Stimulated activated effector memory CD8-positive, alpha-beta T cell treated with anti-CD3 and anti-CD28 coated beads, Interleukin-12 subunit alpha, Interleukin-12 subunit beta, amount 100 ng/mL, for 72 hours (primary cell): ENCODE measurements around the gene SEC24C.
"Not testable (repeated sequence)": the region's sequence is repeated elsewhere in the genome, so short reads cannot be mapped to it uniquely, and the experiment has no call there.

ENCODE experiments used
- ATAC-seq: fragments of 150-1000 bp; cut with Tn5 transposase; 2 replicates; pipeline ENCODE4 v1.10.0; 2021
- DNase-seq, 2 donors: peaks; one replicate each; pipeline ENCODE4 v3.0.0; 2021 to 2022; ENCODE audit warnings: low spot score in 2 of 2
- H3K27ac Mint-ChIP-seq: one replicate; pipeline ENCODE4 v1.8.0; 2022; ENCODE audit warnings: mild to moderate bottlenecking, mixed read lengths
- H3K36me3 Mint-ChIP-seq: one replicate; pipeline ENCODE4 v1.8.0; 2022; ENCODE audit warnings: mild to moderate bottlenecking, mixed read lengths
- H3K4me1 Mint-ChIP-seq: one replicate; pipeline ENCODE4 v1.8.0; 2022; ENCODE audit warnings: mixed read lengths
- H3K4me3 Mint-ChIP-seq: one replicate; pipeline ENCODE4 v1.8.0; 2022; ENCODE audit warnings: mild to moderate bottlenecking, mixed read lengths
- H3K9me3 Mint-ChIP-seq: one replicate; pipeline ENCODE4 v1.8.0; 2022; ENCODE audit warnings: mixed read lengths

SEC24C gene

GRCh38 chr10:73743905-73744663 lies at the start of gene SEC24C:
TSS of gene SEC24C (plus strand) at chr10:73744372. CDS start at chr10:73746833, 2,461 bp downstream.
- H3K9me3 Mint-ChIP-seq = no peaks in the 10 kb centered on the region
- peak within 1 kb of the TSS; percentile 100 for H3K27ac Mint-ChIP-seq
- H3K4me1 Mint-ChIP-seq = peaks cover 37% of the 10 kb centered on the region
- peak within 1 kb of the TSS; percentile 97 for H3K4me3 Mint-ChIP-seq
- peak; percentile 85 to 97 for DNase-seq
- ATAC-seq = peak; percentile 95
- peaks cover 77% of the 10 kb centered on the region for H3K36me3 Mint-ChIP-seq

GRCh38 chr10:73695302-73695701 lies 48.9 kb upstream of the SEC24C start:
- H3K4me1 Mint-ChIP-seq, ATAC-seq, H3K9me3 Mint-ChIP-seq, DNase-seq, H3K4me3 Mint-ChIP-seq, H3K27ac Mint-ChIP-seq: not testable (repeated sequence)
- H3K36me3 Mint-ChIP-seq = peaks cover 32% of the 10 kb centered on the region

GRCh38 chr10:73697675-73698159 lies 46.5 kb upstream of the SEC24C start, which contains the start of gene AGAP5:
TSS of gene AGAP5 (minus strand) at chr10:73698109. CDS start at chr10:73697755, 354 bp downstream.
- not testable (repeated sequence) for H3K27ac Mint-ChIP-seq, DNase-seq, H3K9me3 Mint-ChIP-seq, H3K4me3 Mint-ChIP-seq, ATAC-seq, H3K4me1 Mint-ChIP-seq
- peaks cover 38% of the 10 kb centered on the region for H3K36me3 Mint-ChIP-seq

GRCh38 chr10:73698819-73699218 lies 45.4 kb upstream of the SEC24C start:
- H3K4me3 Mint-ChIP-seq, ATAC-seq, H3K9me3 Mint-ChIP-seq, H3K4me1 Mint-ChIP-seq, H3K27ac Mint-ChIP-seq, DNase-seq: not testable (repeated sequence)
- H3K36me3 Mint-ChIP-seq = peaks cover 45% of the 10 kb centered on the region

GRCh38 chr10:73703924-73704323 lies 40.2 kb upstream of the SEC24C start:
- not testable (repeated sequence) for H3K9me3 Mint-ChIP-seq, H3K4me3 Mint-ChIP-seq, ATAC-seq, DNase-seq, H3K27ac Mint-ChIP-seq, H3K4me1 Mint-ChIP-seq
- peaks cover 55% of the 10 kb centered on the region for H3K36me3 Mint-ChIP-seq

GRCh38 chr10:73705506-73706072 lies 38.6 kb upstream of the SEC24C start:
- ATAC-seq, H3K4me3 Mint-ChIP-seq, H3K4me1 Mint-ChIP-seq, H3K9me3 Mint-ChIP-seq, H3K27ac Mint-ChIP-seq, DNase-seq: not testable (repeated sequence)
- H3K36me3 Mint-ChIP-seq = peaks cover 58% of the 10 kb centered on the region

- H3K27ac Mint-ChIP-seq, DNase-seq, ATAC-seq, H3K9me3 Mint-ChIP-seq, H3K4me3 Mint-ChIP-seq, H3K4me1 Mint-ChIP-seq: not testable (repeated sequence)
- peaks cover 58% of the 10 kb centered on the region for H3K36me3 Mint-ChIP-seq
These were observed 37.7 kb upstream of the SEC24C start for GRCh38 chr10:73706488-73706887.

- H3K4me1 Mint-ChIP-seq, DNase-seq, H3K9me3 Mint-ChIP-seq, H3K27ac Mint-ChIP-seq, ATAC-seq, H3K4me3 Mint-ChIP-seq: not testable (repeated sequence)
- H3K36me3 Mint-ChIP-seq = peaks cover 60% of the 10 kb centered on the region
These were observed 36.5 kb upstream of the SEC24C start for GRCh38 chr10:73707628-73708027.

GRCh38 chr10:73708122-73708521 lies 36.0 kb upstream of the SEC24C start:
- not testable (repeated sequence) for ATAC-seq, H3K9me3 Mint-ChIP-seq

GRCh38 chr10:73711683-73712082 lies 32.5 kb upstream of the SEC24C start:
- peaks cover 68% of the 10 kb centered on the region for H3K36me3 Mint-ChIP-seq
- not testable (repeated sequence) for H3K4me1 Mint-ChIP-seq, ATAC-seq, DNase-seq, H3K9me3 Mint-ChIP-seq, H3K27ac Mint-ChIP-seq, H3K4me3 Mint-ChIP-seq

More at GRCh38 chr10:73708122-73708521, 36.0 kb upstream of the SEC24C start:
- not testable (repeated sequence) for H3K27ac Mint-ChIP-seq, DNase-seq, H3K4me1 Mint-ChIP-seq, H3K4me3 Mint-ChIP-seq
- peaks cover 62% of the 10 kb centered on the region for H3K36me3 Mint-ChIP-seq

GRCh38 chr10:73713912-73714311 lies 30.3 kb upstream of the SEC24C start:
- not testable (repeated sequence) for H3K4me1 Mint-ChIP-seq, H3K27ac Mint-ChIP-seq, ATAC-seq, H3K9me3 Mint-ChIP-seq, H3K4me3 Mint-ChIP-seq, DNase-seq
- H3K36me3 Mint-ChIP-seq = peaks cover 83% of the 10 kb centered on the region

GRCh38 chr10:73714483-73714882 lies 29.7 kb upstream of the SEC24C start:
- not testable (repeated sequence) for H3K27ac Mint-ChIP-seq, H3K9me3 Mint-ChIP-seq, H3K4me1 Mint-ChIP-seq, DNase-seq, H3K4me3 Mint-ChIP-seq, ATAC-seq
- H3K36me3 Mint-ChIP-seq = peaks cover 87% of the 10 kb centered on the region

- not testable (repeated sequence) for H3K4me1 Mint-ChIP-seq, ATAC-seq, H3K9me3 Mint-ChIP-seq, DNase-seq, H3K27ac Mint-ChIP-seq, H3K4me3 Mint-ChIP-seq
- peaks cover 91% of the 10 kb centered on the region for H3K36me3 Mint-ChIP-seq
These were observed 28.7 kb upstream of the SEC24C start for GRCh38 chr10:73715179-73716156.

GRCh38 chr10:73716251-73716650 lies 27.9 kb upstream of the SEC24C start:
- Mint-ChIP-seq H3K27ac (no peak overlapping the region), H3K4me1 (peaks cover 4% of the 10 kb centered on the region), H3K36me3 (peaks cover 91% of the 10 kb centered on the region), H3K9me3 (no peaks in the 10 kb centered on the region), H3K4me3 (no peak overlapping the region)
- ATAC-seq = no peak
- no peak for DNase-seq

- no peak for ATAC-seq
- Mint-ChIP-seq H3K27ac (peak overlapping the region; percentile 76), H3K36me3 (peaks cover 86% of the 10 kb centered on the region)
These were observed 26.6 kb upstream of the SEC24C start for GRCh38 chr10:73717556-73717955.

More at GRCh38 chr10:73717556-73717955, 26.6 kb upstream of the SEC24C start:
- H3K4me1 Mint-ChIP-seq = peaks cover 4% of the 10 kb centered on the region
- H3K4me3 Mint-ChIP-seq = no peak overlapping the region
- no peak for DNase-seq
- no peaks in the 10 kb centered on the region for H3K9me3 Mint-ChIP-seq
